Fibroblast of skin of scalp (primary cell): Measurements from ENCODE around the gene LAMC2. TPM values are rescaled to one million over a fixed set of nuclear protein-coding genes. Genes with fewer than 3 reads are reported as not detected.
"Not testable (repeated sequence)": the region's sequence is repeated elsewhere in the genome, so short reads cannot be mapped to it uniquely, and the experiment has no call there.

Source experiments
- DNase-seq: peaks from one replicate; pipeline ENCODE4 v3.0.0-alpha.2; 2013
- polyA plus RNA-seq, 2 experiments: library from polyadenylated mRNA; unstranded; fragments of 120-200 nt; gene quantifications; one replicate each; pipeline ENCODE4 v1.2.1, GENCODE V29; 2013; ENCODE audit not compliant: insufficient read length in 2 of 2

The LAMC2 gene
- polyA plus RNA-seq (2013, experiment 1 of 2; ENCODE audit: insufficient read length), result 0.94 TPM
- polyA plus RNA-seq (2013, experiment 2 of 2; ENCODE audit: insufficient read length), result 0.99 TPM

DNA sequence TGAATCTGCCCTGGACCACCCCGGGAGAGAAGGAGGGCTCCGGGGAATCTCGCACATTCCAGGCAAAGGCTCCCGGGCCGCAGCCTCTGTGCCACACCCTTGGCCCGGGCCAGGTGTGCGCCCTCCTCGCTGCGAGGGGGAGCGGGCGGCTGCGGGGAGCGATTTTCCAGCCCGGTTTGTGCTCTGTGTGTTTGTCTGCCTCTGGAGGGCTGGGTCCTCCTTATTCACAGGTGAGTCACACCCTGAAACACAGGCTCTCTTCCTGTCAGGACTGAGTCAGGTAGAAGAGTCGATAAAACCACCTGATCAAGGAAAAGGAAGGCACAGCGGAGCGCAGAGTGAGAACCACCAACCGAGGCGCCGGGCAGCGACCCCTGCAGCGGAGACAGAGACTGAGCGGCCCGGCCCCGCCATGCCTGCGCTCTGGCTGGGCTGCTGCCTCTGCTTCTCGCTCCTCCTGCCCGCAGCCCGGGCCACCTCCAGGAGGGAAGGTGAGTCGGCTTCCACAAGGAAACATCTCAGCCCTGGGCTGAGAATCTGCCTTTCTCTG lies at the start of gene LAMC2:
Gene LAMC2 (plus strand): TSS at position 324 of the 550 bp plus-strand sequence. CDS start 89 bp downstream, at position 413.
- DNase-seq, result no peak

GRCh38 chr1:183137782-183138181 lies 48.3 kb upstream of the LAMC2 start:
- DNase-seq, result no peak

- no peak for DNase-seq
Observed at GRCh38 chr1:183138301-183138700, 47.8 kb upstream of the LAMC2 start.

DNA sequence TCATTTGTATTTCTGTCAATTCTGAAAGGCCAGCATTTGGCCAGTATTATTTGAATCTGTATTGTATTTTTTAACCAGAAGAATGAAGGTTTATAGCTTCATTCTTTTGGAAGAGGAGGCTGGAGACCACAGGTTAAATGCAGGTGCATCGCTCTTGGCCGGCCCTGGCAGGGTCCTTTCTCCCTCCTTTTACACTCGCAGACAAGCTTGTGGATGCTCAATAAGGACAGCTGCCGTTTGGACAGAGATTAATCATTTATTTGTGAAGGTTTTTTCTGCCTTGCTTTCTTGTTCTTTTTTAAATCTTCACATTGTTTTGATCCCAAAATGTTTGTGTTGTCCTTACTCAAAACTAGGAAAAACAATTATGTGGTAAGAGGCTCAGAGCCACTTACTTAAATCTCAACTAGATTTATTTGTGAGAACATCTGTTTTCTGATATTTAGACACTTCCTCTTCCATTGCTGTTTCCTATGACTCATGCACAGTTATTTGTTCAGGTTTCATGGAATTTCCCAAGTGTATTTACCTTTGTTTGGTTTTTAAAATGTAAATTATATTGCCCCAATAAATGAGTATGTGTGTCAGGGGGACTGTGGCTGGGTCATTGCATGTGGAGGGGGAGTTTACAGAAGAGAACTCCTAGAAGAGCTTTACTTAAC lies 46.7 kb upstream of the LAMC2 start:
- no peak for DNase-seq

DNA sequence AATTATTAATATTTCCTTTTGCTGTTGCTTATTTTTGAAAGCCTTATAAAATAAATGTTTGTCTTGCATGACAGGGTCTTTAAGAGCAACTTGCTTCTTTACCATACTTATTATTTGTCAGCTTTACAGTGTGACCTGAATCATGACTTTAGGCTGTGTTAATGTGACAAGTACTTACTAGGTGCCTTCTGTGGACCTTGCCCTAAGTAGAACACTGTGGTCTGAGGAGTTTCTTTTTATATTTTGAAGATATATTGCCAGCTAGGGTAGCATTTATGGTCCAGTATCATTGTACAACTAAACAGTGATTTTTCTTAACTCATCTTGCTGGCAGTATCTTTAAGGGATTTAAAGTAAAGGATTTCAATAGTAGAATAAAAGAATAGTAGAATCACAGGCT lies 45.4 kb upstream of the LAMC2 start:
- DNase-seq, result no peak

DNA sequence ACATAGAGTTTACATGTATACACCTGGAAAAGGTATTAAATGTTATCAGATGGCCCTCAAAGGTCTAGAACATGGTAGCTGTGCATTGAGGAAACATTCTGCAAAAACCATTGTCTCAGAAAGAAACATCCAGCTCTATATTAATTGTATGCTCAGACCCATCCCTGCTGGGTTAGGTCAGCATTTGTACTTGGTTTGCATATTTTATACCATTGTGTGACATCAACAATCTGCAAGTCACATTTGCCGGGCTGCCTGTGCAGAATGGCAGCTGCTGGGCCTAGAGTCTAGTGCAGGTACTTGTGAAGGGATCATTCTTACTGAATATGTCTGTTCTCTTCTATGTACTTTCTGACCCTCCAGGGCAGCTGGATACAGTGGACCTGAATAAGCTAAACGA lies 43.9 kb upstream of the LAMC2 start:
- no peak for DNase-seq

DNA sequence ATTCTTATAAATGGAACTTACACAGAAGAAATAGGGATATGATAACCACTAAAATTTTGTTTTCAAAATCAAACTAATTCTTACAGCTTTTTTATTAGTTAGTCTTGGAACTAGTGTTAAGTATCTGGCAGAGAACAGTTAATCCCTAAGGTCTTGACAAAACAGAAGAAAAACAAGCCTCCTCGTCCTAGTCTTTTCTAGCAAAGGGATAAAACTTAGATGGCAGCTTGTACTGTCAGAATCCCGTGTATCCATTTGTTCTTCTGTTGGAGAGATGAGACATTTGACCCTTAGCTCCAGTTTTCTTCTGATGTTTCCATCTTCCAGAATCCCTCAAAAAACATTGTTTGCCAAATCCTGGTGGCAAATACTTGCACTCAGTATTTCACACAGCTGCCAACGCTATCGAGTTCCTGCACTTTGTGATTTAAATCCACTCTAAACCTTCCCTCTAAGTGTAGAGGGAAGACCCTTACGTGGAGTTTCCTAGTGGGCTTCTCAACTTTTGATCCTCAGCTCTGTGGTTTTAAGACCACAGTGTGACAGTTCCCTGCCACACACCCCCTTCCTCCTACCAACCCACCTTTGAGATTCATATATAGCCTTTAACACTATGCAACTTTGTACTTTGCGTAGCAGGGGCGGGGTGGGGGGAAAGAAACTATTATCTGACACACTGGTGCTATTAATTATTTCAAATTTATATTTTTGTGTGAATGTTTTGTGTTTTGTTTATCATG lies 42.3 kb upstream of the LAMC2 start:
- DNase-seq, result no peak

- DNase-seq, result no peak
Observed at GRCh38 chr1:183144752-183145151, 41.3 kb upstream of the LAMC2 start.

DNA sequence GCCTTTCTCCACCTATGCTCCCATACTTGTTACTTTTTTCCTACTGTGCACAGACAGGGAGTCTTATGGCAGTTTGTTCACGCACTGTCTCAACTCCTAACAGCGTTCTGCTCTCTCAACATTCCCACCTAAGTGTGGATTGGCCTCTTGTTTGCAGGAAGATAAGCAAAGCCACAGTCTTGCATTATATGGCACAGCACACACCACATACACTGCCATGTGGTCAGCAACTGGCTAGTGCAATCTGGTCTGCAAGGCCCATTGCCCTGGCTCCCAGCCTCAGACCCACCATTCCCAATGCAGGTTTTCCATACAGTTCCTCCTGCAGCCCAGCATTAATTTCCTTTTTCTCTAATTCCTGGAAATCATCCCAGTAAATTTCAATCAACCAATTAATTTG lies 38.3 kb upstream of the LAMC2 start:
- DNase-seq, result no peak

DNA sequence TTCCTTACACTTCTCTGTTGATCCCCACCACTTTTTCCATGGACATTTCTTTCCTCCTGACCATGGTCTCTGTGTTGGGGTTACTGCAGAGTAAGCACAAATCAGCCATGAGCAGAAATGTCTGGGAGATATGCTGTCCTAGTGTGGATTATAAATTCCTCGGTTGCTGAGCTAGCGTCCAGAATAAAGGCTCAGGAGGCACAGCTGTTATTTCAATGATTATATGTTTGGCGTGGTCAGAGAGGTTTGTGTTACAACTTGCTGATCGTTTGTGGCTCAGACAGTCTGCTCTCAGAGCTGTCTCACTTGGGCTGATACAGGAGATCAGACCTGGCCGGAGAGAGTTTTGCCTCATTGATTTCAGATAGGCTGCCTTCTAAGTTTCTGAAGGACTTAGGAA lies 37.5 kb upstream of the LAMC2 start:
- DNase-seq, result peak; percentile 21

- DNase-seq, result no peak
Observed at GRCh38 chr1:183149273-183149672, 36.8 kb upstream of the LAMC2 start.

DNA sequence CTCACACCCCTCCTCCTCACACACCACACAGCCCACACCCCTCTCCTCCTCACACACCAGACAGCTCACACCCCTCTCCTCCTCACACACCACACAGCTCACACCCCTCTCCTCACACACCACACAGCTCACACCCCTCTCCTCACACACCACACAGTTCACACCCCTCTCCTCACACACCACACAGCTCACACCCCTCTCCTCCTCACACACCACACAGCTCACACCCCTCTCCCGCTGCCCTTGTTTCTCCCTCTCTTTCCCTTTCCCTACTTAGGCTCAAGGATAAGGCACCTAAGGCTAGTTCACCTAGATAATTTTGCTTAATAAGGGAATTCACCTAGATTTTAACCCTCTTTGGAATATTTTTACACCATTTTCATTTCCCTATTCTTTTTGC lies 36.0 kb upstream of the LAMC2 start:
- not testable (repeated sequence) for DNase-seq

- DNase-seq, result no peak
Observed at GRCh38 chr1:183150445-183150844, 35.6 kb upstream of the LAMC2 start.

DNA sequence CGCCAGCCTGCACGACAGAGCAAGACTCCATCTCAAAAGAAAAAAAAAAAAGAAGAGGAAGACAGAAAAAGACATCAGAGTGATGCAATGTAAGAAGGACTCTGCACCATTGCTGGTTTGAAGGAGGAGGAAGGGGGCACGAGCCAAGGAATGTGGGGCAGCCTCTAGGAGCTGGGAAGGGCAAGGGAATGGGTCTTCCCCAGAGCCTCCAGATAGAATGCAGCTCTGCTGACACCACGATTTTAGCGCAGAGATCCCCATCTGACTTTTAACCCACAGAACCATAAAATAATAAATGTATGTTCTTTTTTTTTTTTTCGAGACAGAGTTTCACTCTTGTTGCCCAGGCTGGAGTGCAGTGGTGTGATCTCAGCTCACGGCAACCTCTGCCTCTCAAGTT lies 33.9 kb upstream of the LAMC2 start:
- DNase-seq, result no peak

GRCh38 chr1:183155939-183156338 lies 30.1 kb upstream of the LAMC2 start:
- peak; percentile 26 for DNase-seq

- DNase-seq, result no peak
Observed at GRCh38 chr1:183159960-183160359, 26.1 kb upstream of the LAMC2 start.

DNA sequence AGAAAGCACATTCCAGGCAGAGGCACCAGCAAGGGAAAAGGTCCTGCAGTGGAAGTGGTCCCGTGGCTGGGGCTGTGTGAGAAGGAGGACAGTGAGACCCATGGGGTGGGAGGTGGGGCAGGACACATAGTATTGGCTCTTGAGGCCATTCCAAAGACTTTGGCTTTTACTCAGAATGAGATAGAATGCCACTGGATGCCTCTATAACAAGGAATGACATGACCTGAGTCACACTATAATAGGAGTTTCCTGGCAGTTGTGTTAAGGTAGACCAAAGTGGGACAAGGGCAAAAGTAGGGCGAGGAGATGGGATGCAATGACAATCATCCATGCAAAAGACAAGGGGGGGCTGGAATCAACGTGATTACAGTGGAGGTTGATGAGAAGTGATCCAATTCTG lies 24.7 kb upstream of the LAMC2 start:
- DNase-seq, result no peak

DNA sequence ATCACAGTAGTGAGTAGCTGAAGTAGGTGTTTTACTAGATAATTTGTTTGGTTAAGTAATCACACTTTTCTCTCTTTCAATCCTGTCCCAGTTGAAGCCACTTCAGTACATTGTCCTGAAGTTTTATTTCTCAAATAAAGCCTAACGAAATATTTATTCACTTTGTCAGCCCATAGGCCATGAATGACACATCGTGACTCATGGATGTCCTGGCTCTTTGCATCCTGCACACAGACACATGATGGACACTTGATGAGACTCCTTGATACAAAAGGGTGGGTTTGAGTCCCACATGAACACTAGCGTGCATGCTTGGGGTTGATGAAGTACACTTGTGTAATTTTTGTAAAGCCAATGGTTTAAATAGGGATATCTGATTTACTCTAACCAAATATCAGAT lies 22.7 kb upstream of the LAMC2 start:
- peak; percentile 89 for DNase-seq

- peak; percentile 53 for DNase-seq
Observed at GRCh38 chr1:183164340-183164739, 21.7 kb upstream of the LAMC2 start.

- DNase-seq, result no peak
Observed at GRCh38 chr1:183164963-183165362, 21.1 kb upstream of the LAMC2 start.

GRCh38 chr1:183165456-183165855 lies 20.6 kb upstream of the LAMC2 start:
- DNase-seq, result no peak

DNA sequence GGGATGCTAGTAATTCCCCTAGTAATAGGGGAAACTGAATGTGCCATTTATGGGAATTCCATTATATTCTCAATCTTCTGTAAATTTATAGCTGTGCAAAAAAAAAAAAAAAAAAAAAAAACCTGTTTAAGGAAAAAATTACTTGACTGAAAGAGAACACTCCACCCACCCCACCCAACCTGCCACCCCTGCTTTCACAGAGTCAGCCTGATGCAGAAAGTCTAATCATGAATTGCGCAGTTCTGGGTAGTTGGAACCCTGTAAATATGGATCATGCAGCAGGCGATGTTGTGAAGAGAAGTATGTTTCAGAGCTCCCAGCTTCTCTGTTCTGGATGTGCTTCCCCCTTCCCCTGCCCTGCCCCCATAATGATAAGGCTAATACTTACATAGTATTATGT lies 19.6 kb upstream of the LAMC2 start:
- no peak for DNase-seq

- no peak for DNase-seq
Observed at GRCh38 chr1:183167676-183168075, 18.4 kb upstream of the LAMC2 start.

GRCh38 chr1:183168308-183168707 lies 17.8 kb upstream of the LAMC2 start:
- DNase-seq, result no peak
